Liver (tissue), 9 donors: Measurements from ENCODE around the gene XG. TPM values are rescaled to one million over a fixed set of nuclear protein-coding genes. Genes with fewer than 3 reads are reported as not detected.
"Not testable (repeated sequence)": the region's sequence is repeated elsewhere in the genome, so short reads cannot be mapped to it uniquely, and the experiment has no call there.

Source experiments
- DNase-seq: peaks from one replicate; pipeline ENCODE4 v3.0.0-alpha.2; 2017; ENCODE audit warnings: low spot score
- H3K27ac ChIP-seq, 2 donors: one replicate each; pipeline ENCODE4 v1.7.0; 2013; ENCODE audit warnings: inconsistent platforms in 2 of 2, low read length in 2 of 2, control low read depth in 1 of 2, low read depth in 1 of 2, mild to moderate bottlenecking in 1 of 2
- H3K27me3 ChIP-seq, 4 donors: one replicate each; pipeline versions ENCODE4 v1.6.1 to v1.7.0; 2013; ENCODE audit warnings: low read length in 3 of 4, inconsistent platforms in 1 of 4, mild to moderate bottlenecking in 1 of 4, moderate library complexity in 1 of 4; ENCODE audit not compliant: control insufficient read depth in 4 of 4, insufficient read depth in 4 of 4
- H3K36me3 ChIP-seq, 4 donors: one replicate each; pipeline versions ENCODE4 v1.6.1 to v1.7.0; 2013; ENCODE audit warnings: low read length in 3 of 4, mild to moderate bottlenecking in 3 of 4, low read depth in 1 of 4, moderate library complexity in 1 of 4; ENCODE audit not compliant: control insufficient read depth in 4 of 4, insufficient read depth in 3 of 4
- H3K4me1 ChIP-seq, 4 donors: one replicate each; pipeline versions ENCODE4 v1.6.1 to v1.7.0; 2013; ENCODE audit warnings: low read length in 3 of 4, mild to moderate bottlenecking in 3 of 4, moderate library complexity in 1 of 4; ENCODE audit not compliant: control insufficient read depth in 4 of 4, insufficient read depth in 4 of 4
- H3K4me3 ChIP-seq, 3 donors: one replicate each; pipeline versions ENCODE4 v1.6.1 to v1.7.0; 2013; ENCODE audit warnings: low read length in 3 of 3, control low read depth in 1 of 3, low read depth in 1 of 3, mild to moderate bottlenecking in 1 of 3
- H3K9ac ChIP-seq, 2 donors: one replicate each; pipeline ENCODE4 v1.7.0; 2013; ENCODE audit warnings: low read length in 2 of 2, mild to moderate bottlenecking in 2 of 2, moderate library complexity in 2 of 2, control low read depth in 1 of 2, low read depth in 1 of 2
- H3K9me3 ChIP-seq, 4 donors: one replicate each; pipeline versions ENCODE4 v1.6.1 to v1.7.0; 2013; ENCODE audit warnings: low read length in 3 of 4; ENCODE audit not compliant: control insufficient read depth in 4 of 4
- ATF3 ChIP-seq: IDR thresholded peaks from 2 replicates; pipeline ENCODE4 v1.6.1; 2016; ENCODE audit warnings: antibody characterized with exemption
- CTCF ChIP-seq: fragments of 150-350 bp; IDR thresholded peaks from 2 replicates; pipeline ENCODE4 v1.5.1; 2017; ENCODE audit warnings: improper control_type of control experiment, low read depth, low read length; ENCODE audit not compliant: missing input control
- EGR1 ChIP-seq, 2 donors: IDR thresholded peaks; 2 replicates each; pipeline ENCODE4 v1.6.1; 2016 to 2018; ENCODE audit warnings: antibody characterized with exemption in 2 of 2, low read depth in 2 of 2
- FOXA1 ChIP-seq: IDR thresholded peaks from 2 replicates; pipeline ENCODE4 v1.6.1; 2016; ENCODE audit warnings: antibody characterized with exemption
- FOXA2 ChIP-seq: IDR thresholded peaks from 2 replicates; pipeline ENCODE4 v1.6.1; 2016; ENCODE audit warnings: antibody characterized with exemption
- GABPA ChIP-seq, 2 donors: IDR thresholded peaks in 1 of 2; conservative IDR thresholded peaks in 1 of 2; 2 replicates each; pipeline ENCODE4 v1.6.1; 2016; ENCODE audit warnings: antibody characterized with exemption in 2 of 2, mild to moderate bottlenecking in 1 of 2, moderate library complexity in 1 of 2
- HNF4G ChIP-seq: IDR thresholded peaks from 2 replicates; pipeline ENCODE4 v1.6.1; 2016; ENCODE audit warnings: antibody characterized with exemption
- JUND ChIP-seq, 2 donors: IDR thresholded peaks; 2 replicates each; pipeline ENCODE4 v1.6.1; 2016; ENCODE audit warnings: antibody characterized with exemption in 2 of 2
- MAX ChIP-seq: IDR thresholded peaks from 2 replicates; pipeline ENCODE4 v1.6.1; 2016; ENCODE audit warnings: antibody characterized with exemption
- NR2F2 ChIP-seq: IDR thresholded peaks from 2 replicates; pipeline ENCODE4 v1.6.1; 2016; ENCODE audit warnings: antibody characterized with exemption
- RAD21 ChIP-seq, 2 donors: IDR thresholded peaks; 2 replicates each; pipeline ENCODE4 v1.6.1; 2016; ENCODE audit warnings: antibody characterized with exemption in 2 of 2, mild to moderate bottlenecking in 2 of 2
- REST ChIP-seq: IDR thresholded peaks from 2 replicates; pipeline ENCODE4 v1.6.1; 2016; ENCODE audit warnings: antibody characterized with exemption, mild to moderate bottlenecking
- RXRA ChIP-seq, 2 donors: IDR thresholded peaks; 2 replicates each; pipeline ENCODE4 v1.6.1; 2017 to 2018; ENCODE audit warnings: antibody characterized with exemption in 2 of 2, mild to moderate bottlenecking in 1 of 2
- SP1 ChIP-seq: IDR thresholded peaks from 2 replicates; pipeline ENCODE4 v1.6.1; 2018; ENCODE audit warnings: antibody characterized with exemption, mild to moderate bottlenecking
- TAF1 ChIP-seq: conservative IDR thresholded peaks from 2 replicates; pipeline ENCODE4 v1.6.1; 2016; ENCODE audit warnings: antibody characterized with exemption, mild to moderate bottlenecking
- YY1 ChIP-seq: IDR thresholded peaks from 2 replicates; pipeline ENCODE4 v1.6.1; 2016; ENCODE audit warnings: antibody characterized with exemption, mild to moderate bottlenecking
- ZBTB33 ChIP-seq: IDR thresholded peaks from 2 replicates; pipeline ENCODE4 v1.6.1; 2016; ENCODE audit warnings: antibody characterized with exemption
- WGBS: extraction: QIAGEN DNeasy Blood & Tissue Kit; methylation state at CpG from one replicate; pipeline ENCODE4 v1.1.7; 2013; 5-methylcytosine and 5-hydroxymethylcytosine counted together
- polyA plus RNA-seq, 2 donors: library from polyadenylated mRNA; stranded (reverse) in 1 of 2; unstranded in 1 of 2; fragments of 200-250 nt in 1 of 2; fragments of >200 nt in 1 of 2; fragmentation: Nextera tagmentation in 1 of 2; extraction: Ambion mirVana in 1 of 2; gene quantifications; one replicate each; pipeline versions ENCODE4 v1.2.1 to v1.2.3, GENCODE V29; 2013 to 2015
- total RNA-seq, 2 donors: library from RNA; depleted of rRNA; stranded (reverse); fragments of >200 nt; gene quantifications; one replicate each; pipeline ENCODE4 v1.2.3, GENCODE V29; 2014
- donor health status: healthy.
- donor health status: healthy.
- donor health status: healthy.
- donor health status: healthy.
- donor health status: healthy.

The XG gene
- total and polyA plus RNA-seq, 4 donors: 0.02 to 0.93 (median 0.74) TPM; not detected in 1

GRCh38 chrX:2773166-2774055 is 21.6 kb downstream of the XG start:
- H3K9ac ChIP-seq, DNase-seq, H3K4me1 ChIP-seq, H3K27me3 ChIP-seq, H3K36me3 ChIP-seq, H3K9me3 ChIP-seq, H3K4me3 ChIP-seq, H3K27ac ChIP-seq: not testable (repeated sequence)
- WGBS: 90% methylated on average over 10 of the region's 10 CpGs

- TF ChIP-seq JUND (IDR thresholded peaks at IDR 0.05) (no peak), GABPA (IDR thresholded peaks at IDR 0.05 in 1 of 2, conservative IDR thresholded peaks at IDR 0.05 in 1 of 2) (no peak), NR2F2 (no peak), TAF1 (no peak), RXRA (IDR thresholded peaks at IDR 0.05) (no peak), YY1 (no peak), SP1 (no peak), CTCF (no peak), MAX (no peak), FOXA2 (no peak), REST (no peak)
These were observed 22.2 kb downstream of the XG start for GRCh38 chrX:2774057-2774456.

GRCh38 chrX:2774776-2775175 is 22.9 kb downstream of the XG start:
- Histone ChIP-seq H3K27ac (no peak overlapping the region), H3K9ac (no peak overlapping the region), H3K4me3 (no peak overlapping the region), H3K36me3 (no peaks in the 10 kb centered on the region), H3K27me3 (no peaks in the 10 kb centered on the region), H3K9me3 (peaks cover 0 to 4% (median 2%) of the 10 kb centered on the region in 4 donors), H3K4me1 (no peaks in the 10 kb centered on the region)
- no peak for DNase-seq
- WGBS: 97% methylated on average over 3 of the region's 3 CpGs
- TF ChIP-seq GABPA (IDR thresholded peaks at IDR 0.05 in 1 of 2, conservative IDR thresholded peaks at IDR 0.05 in 1 of 2) (no peak), ZBTB33 (no peak), SP1 (no peak), ATF3 (no peak), HNF4G (no peak), EGR1 (IDR thresholded peaks at IDR 0.05; ENCODE audit: low read depth in 2 of 2) (no peak), NR2F2 (no peak), RAD21 (IDR thresholded peaks at IDR 0.05) (no peak), CTCF (no peak), TAF1 (no peak), RXRA (IDR thresholded peaks at IDR 0.05) (no peak), YY1 (no peak), FOXA1 (no peak)

More at GRCh38 chrX:2774057-2774456, 22.2 kb downstream of the XG start:
- Histone ChIP-seq H3K4me1 (no peaks in the 10 kb centered on the region), H3K9me3 (peaks cover 0 to 5% (median 2%) of the 10 kb centered on the region in 4 donors), H3K27me3 (no peaks in the 10 kb centered on the region), H3K9ac (no peak overlapping the region), H3K4me3 (no peak overlapping the region), H3K36me3 (no peaks in the 10 kb centered on the region), H3K27ac (no peak overlapping the region)
- no peak for DNase-seq
- 90% methylated on average over 5 of the region's 5 CpGs for WGBS
